ENCODE measurements around the gene C20orf144. TPM values are rescaled to one million over a fixed set of nuclear protein-coding genes. Genes with fewer than 3 reads are reported as not detected.

Gene C20orf144
- total RNA-seq, 1 experiment from 2014 or later: not detected

- intact Hi-C loops (cut with micrococcal nuclease; ENCODE audit: unreplicated experiment): no loop called here
- no peak for ATAC-seq
- Histone ChIP-seq H3K4me3 (ENCODE audit: low read depth in 2 of 2, low read length in 2 of 2) (no peak overlapping the region), H3K4me1 (ENCODE audit: control insufficient read depth, insufficient read depth, low read length) (no peaks in the 10 kb centered on the region), H3K9me3 (ENCODE audit: control insufficient read depth, insufficient read depth, low read depth, low read length) (no peaks in the 10 kb centered on the region), H3K27ac (ENCODE audit: low read length) (no peak overlapping the region), H3K27me3 (ENCODE audit: control insufficient read depth, insufficient read depth, low read length) (no peaks in the 10 kb centered on the region), H3K36me3 (ENCODE audit: control insufficient read depth, insufficient read depth, low read length) (no peaks in the 10 kb centered on the region; the same call in 1 of the 2 replicates)
- no peak for DNase-seq (ENCODE audit: low read depth, low spot score)
- CTCF ChIA-PET: no interaction called here
- POLR2A ChIA-PET: no interaction called here
- in situ Hi-C loops (cut with HindIII; ENCODE audit: low pct_unique_long_range_greater_than_20kb, low sequenced_read_pairs): no loop called here
- no peak for TF ChIP-seq TCF7L2 (IDR thresholded peaks at IDR 0.05; ENCODE audit: low read depth, low read length)
- no peak for TF ChIP-seq REST (IDR thresholded peaks at IDR 0.05; ENCODE audit: insufficient read depth in 1 of 2, low read depth in 2 of 2, low read length in 1 of 2)
- no peak for TF ChIP-seq CTCF (IDR thresholded peaks at IDR 0.05)
- TF ChIP-seq SIN3A (IDR thresholded peaks at IDR 0.05; ENCODE audit: borderline replicate concordance, insufficient read depth, low read depth, low read length): no peak
- no peak for TF ChIP-seq POLR2AphosphoS5 (IDR thresholded peaks at IDR 0.05; ENCODE audit: low read depth, low read length)
- BruUV-seq (replicated peaks): no TSS peak
These were observed 32.6 kb upstream of the C20orf144 start for GRCh38 chr20:33629533-33629932.

GRCh38 chr20:33629979-33630378 lies 32.1 kb upstream of the C20orf144 start:
- BruUV-seq (replicated peaks): no TSS peak
- ATAC-seq (no peak), DNase-seq (ENCODE audit: low read depth, low spot score) (no peak)
- ChIA-PET CTCF (no interaction called here), POLR2A (no interaction called here)
- H3K27me3 ChIP-seq (ENCODE audit: control insufficient read depth, insufficient read depth, low read length): no peaks in the 10 kb centered on the region
- in situ Hi-C loops (cut with HindIII; ENCODE audit: low pct_unique_long_range_greater_than_20kb, low sequenced_read_pairs): no loop called here
- TF ChIP-seq CTCF (IDR thresholded peaks at IDR 0.05): no peak
- TF ChIP-seq SIN3A (IDR thresholded peaks at IDR 0.05; ENCODE audit: borderline replicate concordance, insufficient read depth, low read depth, low read length): no peak
- TF ChIP-seq REST (IDR thresholded peaks at IDR 0.05; ENCODE audit: insufficient read depth in 1 of 2, low read depth in 2 of 2, low read length in 1 of 2): no peak
- TF ChIP-seq TCF7L2 (IDR thresholded peaks at IDR 0.05; ENCODE audit: low read depth, low read length): no peak
- no peak for TF ChIP-seq POLR2AphosphoS5 (IDR thresholded peaks at IDR 0.05; ENCODE audit: low read depth, low read length)
- no peaks in the 10 kb centered on the region for H3K4me1 ChIP-seq (ENCODE audit: control insufficient read depth, insufficient read depth, low read length)
- no peak overlapping the region for H3K4me3 ChIP-seq (ENCODE audit: low read depth in 2 of 2, low read length in 2 of 2)
- H3K36me3 ChIP-seq (ENCODE audit: control insufficient read depth, insufficient read depth, low read length): no peaks in the 10 kb centered on the region; the same call in 1 of the 2 replicates
- intact Hi-C loops (cut with micrococcal nuclease; ENCODE audit: unreplicated experiment): no loop called here
- H3K9me3 ChIP-seq (ENCODE audit: control insufficient read depth, insufficient read depth, low read depth, low read length): no peaks in the 10 kb centered on the region
- no peak overlapping the region for H3K27ac ChIP-seq (ENCODE audit: low read length)
